Smooth muscle cell of the brain vasculature (primary cell): ENCODE data around the gene TMEM72.

Experiments
- DNase-seq: peaks from one replicate; pipeline ENCODE4 v3.0.0-alpha.2; 2012; ENCODE audit warnings: low read depth, low spot score

The TMEM72 gene

DNA sequence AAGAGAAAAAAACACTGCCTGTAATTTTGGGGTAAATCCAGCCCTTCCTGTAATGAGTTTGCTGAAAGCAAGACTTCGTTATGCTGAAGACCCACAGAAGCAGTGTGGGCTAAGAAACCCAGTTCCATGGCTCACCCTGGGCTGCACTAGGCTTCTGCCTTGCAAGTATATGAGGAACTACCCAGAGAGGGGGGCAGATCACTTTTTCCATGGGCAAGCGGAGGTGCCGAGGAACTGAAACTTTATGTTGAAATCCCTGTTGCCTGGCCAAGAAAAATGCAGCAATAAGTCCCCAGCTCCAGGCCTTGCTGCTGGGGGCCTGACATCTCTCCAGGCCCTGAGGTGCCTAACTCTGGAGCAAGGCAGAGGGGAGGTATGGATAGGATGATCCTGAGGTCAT lies 57.0 kb downstream of the TMEM72 start:
- DNase-seq, result no peak

DNA sequence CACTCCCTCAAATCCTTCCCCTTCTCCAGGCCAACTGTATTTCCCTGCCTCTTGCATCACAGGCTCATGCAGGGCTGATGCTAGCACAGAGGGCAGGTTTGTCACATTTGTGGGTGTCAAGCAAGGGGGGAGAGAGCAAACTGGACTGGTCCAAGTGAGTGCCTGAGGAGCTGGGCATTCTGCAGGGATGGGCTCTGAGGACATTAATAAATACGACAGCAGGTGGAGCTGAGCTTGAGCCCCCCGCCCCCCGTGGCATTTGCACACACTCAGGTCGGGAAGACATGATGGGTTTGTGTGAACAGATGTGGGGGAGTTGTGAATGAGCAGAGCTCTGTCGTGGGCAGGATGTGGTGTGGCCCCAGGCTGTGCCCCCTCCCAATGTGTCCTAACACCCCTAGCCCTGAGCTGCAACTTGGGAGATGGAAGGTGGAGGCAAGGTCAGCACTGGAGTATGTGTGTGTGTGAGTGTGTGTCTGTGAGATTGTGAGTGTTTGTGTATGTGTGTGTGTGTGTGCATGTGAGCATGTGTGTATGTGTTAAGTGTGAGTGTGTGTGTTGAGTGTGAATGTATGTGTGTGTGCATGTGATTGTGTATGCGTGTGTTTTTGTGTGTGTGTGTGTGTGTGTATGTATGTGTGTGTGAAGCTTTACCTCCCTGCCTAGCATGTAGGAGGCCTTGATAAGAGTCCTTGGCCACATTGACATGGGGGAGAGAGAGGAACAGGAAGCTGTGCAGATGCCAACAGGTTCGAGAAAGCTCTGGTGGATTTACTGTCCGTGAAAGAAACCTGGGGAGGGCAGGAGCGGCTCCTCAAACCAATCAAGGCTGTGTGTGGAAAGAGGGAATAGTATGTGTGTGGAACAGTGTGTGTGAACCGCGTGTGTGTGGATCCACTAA lies 57.6 kb downstream of the TMEM72 start:
- no peak for DNase-seq

DNA sequence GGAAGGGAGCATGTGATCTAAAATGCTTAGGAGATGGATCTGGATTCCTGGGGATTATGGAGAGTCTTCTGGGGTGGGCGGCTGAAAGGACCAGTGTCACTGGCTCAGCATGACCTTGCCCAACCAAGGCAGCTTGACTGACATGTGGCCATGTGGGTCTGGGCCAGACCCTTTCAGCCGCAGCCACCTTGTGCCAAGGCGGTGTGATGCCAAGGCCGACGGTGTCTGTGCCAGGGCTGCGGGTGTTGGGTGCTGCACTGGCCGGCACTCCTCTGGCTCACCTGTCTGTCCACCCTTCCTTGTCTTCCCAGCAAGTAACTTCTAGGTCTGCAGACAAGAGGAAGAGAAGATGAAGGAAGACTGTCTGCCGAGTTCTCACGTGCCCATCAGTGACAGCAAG lies 58.7 kb downstream of the TMEM72 start:
- DNase-seq, result no peak

GRCh38 chr10:44970812-44971395 lies 59.8 kb downstream of the TMEM72 start:
- DNase-seq, result no peak

GRCh38 chr10:44971434-44971833 lies 60.3 kb downstream of the TMEM72 start:
- DNase-seq, result no peak

GRCh38 chr10:44971935-44972757 lies 61.0 kb downstream of the TMEM72 start:
- no peak for DNase-seq

DNA sequence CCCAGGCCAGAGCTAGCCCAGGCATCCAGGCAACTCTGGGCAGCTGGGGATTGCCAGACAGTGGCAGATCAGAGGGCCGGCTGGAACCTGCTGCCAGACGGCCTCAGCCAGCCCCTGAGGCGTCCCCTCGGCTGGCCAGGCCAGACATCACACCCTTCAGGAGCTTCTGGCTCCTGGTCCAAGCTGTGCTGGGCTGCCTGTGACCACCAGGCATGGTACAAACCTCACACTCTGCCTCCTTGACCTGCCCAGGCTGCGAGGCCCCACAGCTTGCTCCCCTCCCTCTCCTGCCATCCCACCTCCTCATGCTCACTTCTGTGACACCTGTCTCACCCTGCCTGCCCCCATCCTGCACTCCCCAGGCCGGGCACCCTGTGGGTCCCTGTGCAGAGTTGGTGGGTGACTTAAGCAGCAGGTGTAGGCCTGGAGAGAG lies 61.8 kb downstream of the TMEM72 start:
- no peak for DNase-seq

DNA sequence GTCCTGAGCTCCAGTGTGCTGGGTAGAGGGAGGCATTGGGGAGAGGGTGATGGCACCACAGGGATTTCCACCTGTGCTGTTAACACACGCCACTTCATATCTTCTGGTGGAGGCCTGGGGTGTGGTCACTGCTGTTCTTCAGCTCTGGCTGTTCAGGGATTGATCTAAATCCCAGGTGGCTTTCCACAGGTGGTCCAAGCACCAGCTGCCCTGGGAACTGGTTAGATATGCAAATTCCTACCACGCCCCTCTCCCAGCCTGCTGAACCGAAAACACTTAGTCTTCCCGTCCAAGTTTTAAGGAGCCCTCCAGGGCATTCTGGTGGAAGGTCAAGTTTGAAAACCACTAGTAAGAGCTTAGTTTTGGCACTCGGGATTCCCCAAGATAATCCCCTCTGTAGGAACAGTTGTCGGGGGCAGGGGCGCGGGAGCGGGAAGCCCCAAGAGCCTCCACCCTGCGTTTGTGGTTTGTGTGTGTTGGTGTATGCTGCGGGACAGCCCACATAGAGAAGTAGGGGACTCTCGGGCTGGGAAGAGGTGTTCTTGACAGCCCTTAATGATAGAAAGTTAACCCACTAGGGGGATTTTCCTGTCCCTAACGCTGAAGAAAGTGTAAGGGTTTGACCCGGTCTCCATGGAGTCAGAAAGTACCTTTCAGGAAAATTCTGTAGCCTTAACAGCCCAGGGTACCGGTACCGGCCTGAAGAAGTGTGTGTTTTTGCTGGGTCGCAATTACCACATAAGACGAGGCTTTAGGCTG lies 62.4 kb downstream of the TMEM72 start:
- DNase-seq, result no peak

GRCh38 chr10:44974082-44974627 lies 63.0 kb downstream of the TMEM72 start:
- DNase-seq, result no peak

DNA sequence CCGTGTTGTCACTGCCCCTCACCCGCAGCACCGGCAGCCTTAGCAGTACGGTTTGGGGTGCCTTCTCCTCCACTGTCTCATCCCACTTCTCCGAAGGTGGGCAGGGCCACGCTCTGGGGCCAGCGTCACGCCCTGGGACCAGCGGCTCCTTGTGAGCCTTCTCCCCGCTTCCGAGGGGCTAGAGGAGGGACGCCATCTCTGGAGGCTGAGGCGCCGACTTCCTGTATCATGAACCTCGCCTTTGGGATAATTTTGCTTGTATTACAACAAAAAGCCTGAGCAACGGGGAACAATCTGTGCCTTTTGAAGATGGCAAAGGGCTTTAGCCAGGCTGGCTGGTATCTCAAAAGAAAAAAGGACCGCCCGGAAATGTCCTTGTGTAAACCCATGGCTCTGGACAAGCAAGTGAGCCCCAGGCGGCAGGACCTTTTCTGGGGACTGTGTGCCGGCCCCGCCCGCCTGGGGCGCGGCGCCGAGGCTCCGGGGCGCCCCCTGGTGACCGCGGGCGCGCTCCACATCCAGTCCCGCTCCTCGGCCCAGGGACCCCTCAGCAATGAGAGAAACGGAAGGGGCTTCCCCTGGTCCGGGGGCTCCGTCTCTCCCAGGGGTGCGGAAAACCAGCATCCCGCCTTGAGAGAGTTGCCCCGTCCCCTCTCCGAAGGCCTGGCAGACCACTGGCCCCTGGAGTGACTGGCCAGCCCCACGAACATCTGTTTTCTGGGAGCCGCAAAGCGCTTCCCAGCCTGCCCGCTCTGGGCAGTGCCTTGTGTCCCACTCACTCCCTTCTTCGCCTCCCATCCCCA lies 63.7 kb downstream of the TMEM72 start:
- no peak for DNase-seq

DNA sequence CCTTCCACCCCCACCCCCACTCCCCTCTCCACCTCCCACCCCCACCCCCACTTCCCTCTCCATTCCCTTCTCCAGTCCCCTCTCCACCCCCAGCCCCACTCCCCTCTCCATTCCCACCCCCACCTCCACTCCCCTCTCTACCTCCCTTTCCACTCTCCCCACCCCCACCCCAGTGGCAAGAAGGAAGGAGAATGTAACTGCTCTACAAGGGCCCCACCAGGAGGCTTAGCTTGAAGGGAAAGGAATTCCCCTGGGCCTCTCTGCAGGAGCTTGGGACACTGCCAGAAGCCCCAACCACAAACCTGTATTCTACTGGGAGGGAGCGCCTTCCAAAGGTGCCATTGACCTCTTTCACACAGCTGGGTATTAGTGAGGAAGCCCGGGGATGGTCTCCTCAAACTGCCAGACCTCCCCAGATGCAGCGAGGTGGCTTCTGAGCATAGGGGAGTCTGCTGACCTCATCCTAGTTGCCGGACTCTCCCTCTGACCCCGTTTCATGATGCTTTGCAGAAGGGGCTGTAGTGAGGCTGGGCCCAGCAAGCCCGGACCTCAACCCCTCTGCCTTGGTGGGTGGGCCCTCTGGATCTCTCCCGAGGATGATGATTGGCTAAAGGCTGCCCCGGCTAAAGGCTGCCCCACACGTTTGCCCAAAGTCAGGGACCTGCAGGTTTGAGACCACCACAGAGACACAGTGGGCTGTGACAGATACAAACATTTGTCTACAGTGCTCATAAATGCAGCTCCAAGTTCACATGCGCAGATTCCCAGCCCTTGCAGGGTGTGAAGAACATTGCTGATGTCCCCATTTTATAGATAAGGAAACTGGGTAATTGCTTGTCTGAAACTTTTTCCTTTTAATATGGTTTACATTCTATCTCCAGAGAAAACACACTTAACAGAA lies 64.5 kb downstream of the TMEM72 start:
- no peak for DNase-seq

DNA sequence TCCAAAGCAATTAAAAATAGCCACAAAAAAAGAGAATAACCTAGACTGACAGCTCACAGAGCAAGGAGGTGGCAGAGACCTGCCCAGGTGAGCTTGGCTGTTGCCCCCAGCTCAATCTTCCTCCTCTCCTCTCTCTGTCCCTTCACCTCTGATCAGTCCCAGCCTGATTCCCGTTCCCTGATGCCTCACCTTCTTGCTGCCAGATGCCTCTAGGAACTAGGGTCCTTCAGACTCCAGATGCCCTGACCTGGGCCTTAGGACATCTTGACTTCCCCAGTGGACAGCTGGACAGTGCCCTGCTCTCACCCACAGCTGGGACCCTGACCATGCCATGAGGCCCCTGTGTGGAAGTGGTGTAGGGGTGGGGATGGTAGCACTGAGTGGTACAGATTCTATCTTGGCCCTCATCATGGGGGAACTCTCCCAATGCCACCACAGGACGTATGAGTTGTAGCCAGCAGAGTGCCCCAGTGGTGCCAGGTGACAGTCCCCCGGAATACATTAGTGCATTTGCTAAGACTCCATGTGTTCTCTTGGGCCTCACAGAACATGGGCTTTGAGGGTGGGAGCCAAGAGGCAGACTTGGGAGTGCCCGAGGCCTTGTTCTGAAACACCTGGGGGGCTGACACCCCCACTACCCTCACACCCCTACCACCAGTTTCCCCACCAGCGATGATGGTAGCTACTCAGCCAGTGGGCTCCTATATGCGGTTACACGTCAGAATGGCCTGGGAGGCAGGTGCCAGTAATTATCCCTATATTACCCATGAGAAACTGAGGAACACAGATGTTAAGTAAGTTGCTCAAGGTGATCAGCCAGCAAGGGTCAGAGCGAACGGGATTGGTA lies 65.4 kb downstream of the TMEM72 start:
- DNase-seq, result no peak

GRCh38 chr10:44977287-44978212 lies 66.4 kb downstream of the TMEM72 start:
- DNase-seq, result no peak

DNA sequence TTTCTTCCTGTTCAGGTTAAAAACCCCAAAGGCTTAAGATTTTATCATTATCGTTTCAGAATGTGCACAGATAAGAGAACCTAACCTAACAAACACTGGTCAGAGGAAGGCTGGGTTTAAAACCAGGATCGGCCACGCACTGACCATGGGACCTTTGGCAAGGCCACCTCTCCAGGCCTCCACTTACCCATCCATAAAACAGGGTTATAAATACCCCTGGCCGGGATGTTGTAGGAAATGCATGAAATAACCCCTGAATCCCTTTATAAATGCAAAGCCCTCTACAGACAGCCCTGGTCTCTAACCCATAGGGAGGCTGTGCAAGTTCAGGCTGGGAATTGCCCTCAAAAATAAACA lies 67.1 kb downstream of the TMEM72 start:
- no peak for DNase-seq

DNA sequence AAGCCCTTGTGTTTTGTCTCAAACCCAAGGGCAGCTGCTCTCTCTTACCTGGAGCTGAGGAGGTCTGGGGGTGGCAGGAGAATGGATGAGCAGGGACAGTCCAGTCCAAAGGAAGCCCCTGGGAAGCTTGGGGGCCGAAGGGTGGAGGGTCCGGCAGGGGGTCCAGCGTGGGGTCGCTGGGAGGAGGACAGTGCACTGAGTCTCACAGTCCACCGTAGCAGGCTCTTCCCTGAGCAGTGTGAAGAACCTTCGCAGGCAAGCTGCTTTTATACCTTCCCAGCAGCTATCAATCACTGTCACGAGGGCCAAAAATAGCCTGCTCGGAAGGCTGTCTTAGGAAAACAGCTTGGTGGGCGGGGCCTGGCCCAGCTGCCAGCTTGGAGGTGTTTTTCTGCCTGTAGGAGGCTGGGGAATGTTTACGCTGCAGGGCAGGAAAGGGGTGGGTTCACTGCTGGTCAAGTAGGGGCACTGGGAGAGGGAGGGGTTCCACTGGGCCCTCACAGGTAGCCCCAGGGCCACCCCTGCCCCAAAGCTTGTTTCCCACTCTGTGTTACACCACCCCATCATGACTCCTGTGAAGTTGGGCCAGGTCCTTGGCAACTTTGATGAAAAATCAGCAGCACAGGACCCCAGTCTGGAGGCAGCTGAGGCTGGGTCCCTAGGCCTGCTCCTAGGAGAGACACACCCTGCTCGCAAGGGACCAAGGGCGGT lies 67.6 kb downstream of the TMEM72 start, which contains the start of gene DEPP1:
Gene DEPP1, minus strand, starts transcription at position 240 of the 711 bp plus-strand sequence. CDS start 779 bp downstream, outside the sequence.
- no peak for DNase-seq
